Measurements from ENCODE around the gene CLDN9. TPM values are rescaled to one million over a fixed set of nuclear protein-coding genes. Genes with fewer than 3 reads are reported as not detected.

The CLDN9 gene
- total RNA-seq, 1 donor from 2014 or later, result not detected

DNA sequence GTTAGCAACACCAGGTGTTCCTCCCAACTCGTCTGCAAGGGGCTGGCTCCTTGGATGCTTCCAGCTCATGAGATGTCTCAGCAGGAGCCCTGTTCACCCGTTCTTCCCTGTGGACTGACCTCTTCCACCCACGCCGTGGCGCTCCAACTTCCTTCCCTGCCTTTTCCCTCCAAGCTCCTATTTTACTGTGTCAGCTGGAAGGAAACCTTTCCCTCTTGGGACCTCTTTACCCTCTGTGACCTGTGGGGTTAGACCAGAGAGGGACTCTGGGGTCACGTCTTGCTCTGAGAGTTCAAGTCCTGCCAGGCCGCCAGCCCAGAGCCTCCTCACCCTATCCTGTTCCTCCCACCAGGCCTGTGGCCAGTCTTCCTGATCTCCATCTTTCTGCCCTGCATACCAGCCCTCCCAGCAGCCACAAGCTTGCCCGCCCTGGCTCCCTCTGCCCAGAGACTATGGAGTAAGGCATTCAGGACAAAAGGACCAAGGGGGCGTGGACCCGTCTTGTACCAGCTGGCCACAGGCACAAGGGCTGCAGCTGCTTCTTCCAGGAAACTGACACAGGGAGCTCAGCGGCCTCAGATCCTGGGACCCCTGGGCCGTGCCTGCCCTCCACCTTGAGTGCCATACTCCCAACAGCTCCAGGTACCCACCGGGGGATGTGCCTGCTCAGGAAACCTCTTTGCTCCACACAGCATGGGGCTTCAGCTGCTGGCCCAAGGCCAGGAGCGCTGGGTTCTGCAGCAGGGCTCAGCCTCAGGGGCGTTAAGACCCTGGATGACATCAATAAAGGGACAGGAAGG, 40.5 kb upstream of the CLDN9 start:
- DNase-seq (ENCODE audit: extremely low spot score, unreplicated experiment), result no peak
- Mint-ChIP-seq H3K4me3 (ENCODE audit: unreplicated experiment) (no peak overlapping the region), H3K27ac (ENCODE audit: unreplicated experiment) (no peak overlapping the region), H3K9me3 (ENCODE audit: unreplicated experiment) (no peaks in the 10 kb centered on the region), H3K4me1 (ENCODE audit: unreplicated experiment) (peaks cover 16% of the 10 kb centered on the region), H3K27me3 (ENCODE audit: unreplicated experiment) (no peaks in the 10 kb centered on the region), H3K36me3 (ENCODE audit: unreplicated experiment) (no peaks in the 10 kb centered on the region)
- TF ChIP-seq CTCF (IDR thresholded peaks at IDR 0.05), result no peak

DNA sequence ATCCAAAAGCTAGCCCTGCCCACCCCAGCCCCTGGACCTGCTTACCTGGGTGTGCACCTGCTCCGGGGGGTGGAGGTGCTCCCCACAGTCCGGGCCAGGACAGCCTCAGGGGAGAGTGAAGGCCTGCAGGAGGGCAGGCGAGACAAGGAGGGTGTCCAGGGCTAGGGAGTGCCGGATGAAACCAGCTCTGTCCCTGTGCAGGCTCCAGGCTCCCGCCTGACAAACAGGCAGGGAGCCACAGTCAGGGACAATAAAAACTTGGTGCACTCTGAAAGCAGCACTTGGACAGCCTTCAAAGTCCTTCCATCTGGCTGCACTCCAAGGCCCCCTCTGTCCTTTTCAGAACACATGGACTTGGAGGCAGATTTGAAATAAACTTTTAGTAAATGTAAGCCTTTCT, 39.6 kb upstream of the CLDN9 start:
- Mint-ChIP-seq H3K36me3 (ENCODE audit: unreplicated experiment) (no peaks in the 10 kb centered on the region), H3K27me3 (ENCODE audit: unreplicated experiment) (no peaks in the 10 kb centered on the region), H3K4me3 (ENCODE audit: unreplicated experiment) (no peak overlapping the region), H3K9me3 (ENCODE audit: unreplicated experiment) (no peaks in the 10 kb centered on the region), H3K27ac (ENCODE audit: unreplicated experiment) (no peak overlapping the region), H3K4me1 (ENCODE audit: unreplicated experiment) (peaks cover 16% of the 10 kb centered on the region)
- no peak for DNase-seq (ENCODE audit: extremely low spot score, unreplicated experiment)
- no peak for TF ChIP-seq CTCF (IDR thresholded peaks at IDR 0.05)

- no peaks in the 10 kb centered on the region for H3K36me3 Mint-ChIP-seq (ENCODE audit: unreplicated experiment)
- H3K27me3 Mint-ChIP-seq (ENCODE audit: unreplicated experiment), result no peaks in the 10 kb centered on the region
- H3K27ac Mint-ChIP-seq (ENCODE audit: unreplicated experiment), result no peak overlapping the region
- H3K9me3 Mint-ChIP-seq (ENCODE audit: unreplicated experiment), result no peaks in the 10 kb centered on the region
- H3K4me1 Mint-ChIP-seq (ENCODE audit: unreplicated experiment), result peaks cover 11% of the 10 kb centered on the region
- no peak for DNase-seq (ENCODE audit: extremely low spot score, unreplicated experiment)
- H3K4me3 Mint-ChIP-seq (ENCODE audit: unreplicated experiment), result no peak overlapping the region
- TF ChIP-seq CTCF (IDR thresholded peaks at IDR 0.05), result no peak
Observed at GRCh38 chr16:2973605-2974318, 39.0 kb upstream of the CLDN9 start.

DNA sequence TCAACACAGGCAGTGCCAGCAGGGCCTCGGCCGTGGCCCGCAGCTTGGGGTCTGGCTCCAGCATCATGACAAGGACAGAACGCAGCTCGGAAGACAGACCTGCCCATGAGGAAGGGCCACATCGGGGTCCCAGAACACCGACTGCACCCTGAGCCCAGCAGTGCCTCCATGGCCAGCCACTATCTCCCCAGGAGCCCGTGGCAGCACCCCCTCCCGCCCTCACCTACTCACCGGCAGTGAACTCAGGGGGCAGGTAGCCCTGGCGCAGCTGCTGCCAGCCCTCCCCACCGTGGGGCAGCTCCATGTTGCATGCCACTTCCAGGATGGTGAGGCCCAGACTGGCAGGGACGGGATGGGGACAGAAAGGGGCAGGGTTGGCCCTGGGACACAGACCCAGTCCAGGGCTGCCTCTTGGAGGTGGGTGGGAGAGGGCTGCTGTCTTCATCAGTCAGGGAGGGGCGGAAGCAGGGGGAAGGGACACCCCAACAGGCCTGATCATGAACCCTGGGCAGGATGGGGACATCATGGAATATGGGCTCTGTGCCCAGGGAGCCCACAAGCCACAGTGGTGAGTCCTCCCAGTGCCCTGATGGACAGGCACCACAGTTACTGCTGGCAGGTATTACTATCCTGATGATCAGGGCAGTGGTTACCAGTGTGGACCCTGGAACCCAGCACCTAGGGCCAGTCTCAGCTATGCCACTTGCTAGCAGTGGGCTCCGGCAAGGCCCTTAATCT, 38.2 kb upstream of the CLDN9 start:
- Mint-ChIP-seq H3K36me3 (ENCODE audit: unreplicated experiment) (no peaks in the 10 kb centered on the region), H3K9me3 (ENCODE audit: unreplicated experiment) (no peaks in the 10 kb centered on the region), H3K4me3 (ENCODE audit: unreplicated experiment) (no peak overlapping the region), H3K27ac (ENCODE audit: unreplicated experiment) (no peak overlapping the region), H3K4me1 (ENCODE audit: unreplicated experiment) (peaks cover 13% of the 10 kb centered on the region), H3K27me3 (ENCODE audit: unreplicated experiment) (no peaks in the 10 kb centered on the region)
- no peak for DNase-seq (ENCODE audit: extremely low spot score, unreplicated experiment)
- TF ChIP-seq CTCF (IDR thresholded peaks at IDR 0.05), result no peak
